KOPT-K1 (cell line): ENCODE data around the gene ESR2.

Experiments used
- H3K27ac ChIP-seq: fragments of 200-600 bp; sonication (generic); 2 replicates; pipeline ENCODE4 v1.5.1; 2016; ENCODE audit warnings: antibody characterized with exemption, mild to moderate bottlenecking, low read depth, low read length; ENCODE audit not compliant: poor library complexity, severe bottlenecking
- H3K36me3 ChIP-seq: fragments of 200-600 bp; sonication (generic); 2 replicates; pipeline ENCODE4 v1.5.1; 2017; ENCODE audit warnings: antibody characterized with exemption, mild to moderate bottlenecking, low read length, moderate library complexity; ENCODE audit not compliant: insufficient read depth
- H3K9me3 ChIP-seq: fragments of 200-600 bp; sonication (generic); 2 replicates; pipeline ENCODE4 v1.5.1; 2017; ENCODE audit warnings: antibody characterized with exemption, low read length, mild to moderate bottlenecking; ENCODE audit not compliant: insufficient read depth, poor library complexity, severe bottlenecking

Gene ESR2

DNA sequence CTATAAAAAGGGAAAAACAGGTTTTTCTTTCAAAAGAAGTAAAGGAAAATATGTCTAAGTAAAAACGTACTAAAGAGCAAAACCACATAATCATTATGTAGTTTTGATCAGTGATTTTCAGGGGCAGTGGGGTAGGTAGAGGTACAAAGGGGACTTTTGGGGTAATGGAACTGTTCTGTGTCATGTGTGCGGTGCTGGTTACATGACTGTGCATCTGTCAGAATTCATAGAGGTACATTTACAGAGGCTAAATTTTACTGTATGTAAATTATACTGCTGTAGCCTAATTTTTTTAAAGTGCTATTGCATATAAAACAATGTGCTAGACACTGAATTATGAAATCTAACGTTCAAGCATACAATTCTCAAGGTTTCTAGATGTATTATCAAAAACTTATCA, 2.0 kb downstream of the ESR2 start:
- Histone ChIP-seq H3K9me3 (no peaks in the 10 kb centered on the region), H3K36me3 (no peaks in the 10 kb centered on the region), H3K27ac (no peak overlapping the region)

GRCh38 chr14:64289571-64289970, 4.6 kb downstream of the ESR2 start:
- no peaks in the 10 kb centered on the region for H3K36me3 ChIP-seq
- no peaks in the 10 kb centered on the region for H3K9me3 ChIP-seq
- no peak overlapping the region for H3K27ac ChIP-seq

GRCh38 chr14:64281805-64282204, 12.4 kb downstream of the ESR2 start:
- Histone ChIP-seq H3K9me3 (no peaks in the 10 kb centered on the region), H3K27ac (no peak overlapping the region), H3K36me3 (no peaks in the 10 kb centered on the region)

DNA sequence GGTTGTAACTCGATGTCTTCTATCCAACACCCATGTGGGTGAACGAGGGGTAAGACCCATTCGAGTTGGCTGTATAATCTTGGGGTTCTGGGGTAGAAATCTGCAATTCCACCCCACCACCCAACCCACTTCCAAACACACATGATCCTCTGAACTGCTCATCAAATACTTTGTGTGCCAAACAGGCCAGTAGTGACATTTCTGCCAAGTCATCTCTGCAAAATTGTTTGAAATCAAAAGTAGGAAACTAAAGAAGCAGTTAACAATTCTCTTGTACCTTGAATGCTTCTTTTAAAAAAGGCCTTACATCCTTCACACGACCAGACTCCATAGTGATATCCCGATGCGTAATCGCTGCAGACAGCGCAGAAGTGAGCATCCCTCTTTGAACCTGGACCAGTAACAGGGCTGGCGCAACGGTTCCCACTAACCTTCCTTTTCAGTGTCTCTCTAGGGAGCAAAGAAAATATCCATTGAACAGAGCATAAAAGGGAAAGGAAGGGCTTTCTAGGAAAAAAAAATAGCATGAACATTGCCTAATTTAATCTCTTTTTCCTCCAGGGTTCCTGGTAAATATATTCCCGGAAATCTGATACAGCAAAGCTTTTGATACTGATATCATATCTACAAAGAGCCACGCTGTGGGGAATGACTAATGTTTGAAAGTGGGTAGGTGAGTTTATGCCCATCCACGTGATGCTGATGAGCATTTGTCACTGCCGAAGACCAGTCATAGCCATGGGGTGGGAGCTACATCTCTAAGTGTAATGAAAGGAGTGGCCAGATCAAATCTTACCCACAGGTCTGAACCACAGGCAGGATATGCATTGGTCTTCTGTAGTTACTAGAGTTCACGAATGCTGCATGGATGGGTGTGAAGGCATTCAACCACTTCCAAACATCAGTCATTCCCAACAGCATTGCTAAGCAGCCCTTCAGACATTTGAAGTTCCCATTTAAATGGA, 14.2 kb downstream of the ESR2 start:
- no peaks in the 10 kb centered on the region for H3K36me3 ChIP-seq
- H3K27ac ChIP-seq, result no peak overlapping the region
- no peaks in the 10 kb centered on the region for H3K9me3 ChIP-seq

DNA sequence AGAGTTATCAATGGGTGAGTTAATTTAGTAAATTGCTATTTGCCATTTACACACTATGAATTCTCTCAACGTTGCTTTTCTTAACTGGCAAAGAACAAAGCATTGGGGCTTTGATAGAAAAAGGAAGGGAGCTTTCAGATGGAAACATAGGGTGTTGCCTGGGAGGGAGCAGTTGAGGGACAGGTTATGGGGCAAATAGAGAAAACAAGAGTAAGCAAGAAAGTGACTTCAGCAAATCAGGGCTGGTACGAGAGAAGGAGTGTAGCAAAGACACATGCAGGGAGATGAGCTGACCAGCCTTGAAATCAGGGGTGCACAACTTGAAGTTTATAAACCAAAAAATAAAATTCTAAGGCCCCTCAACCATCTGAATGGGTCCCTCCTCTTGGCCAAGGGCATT, 15.7 kb downstream of the ESR2 start:
- H3K9me3 ChIP-seq, result peaks cover 5% of the 10 kb centered on the region
- no peak overlapping the region for H3K27ac ChIP-seq
- H3K36me3 ChIP-seq, result no peaks in the 10 kb centered on the region

- H3K27ac ChIP-seq, result no peak overlapping the region
- H3K9me3 ChIP-seq, result peaks cover 7% of the 10 kb centered on the region
- no peaks in the 10 kb centered on the region for H3K36me3 ChIP-seq
Observed at GRCh38 chr14:64272019-64272418, 22.2 kb downstream of the ESR2 start.

DNA sequence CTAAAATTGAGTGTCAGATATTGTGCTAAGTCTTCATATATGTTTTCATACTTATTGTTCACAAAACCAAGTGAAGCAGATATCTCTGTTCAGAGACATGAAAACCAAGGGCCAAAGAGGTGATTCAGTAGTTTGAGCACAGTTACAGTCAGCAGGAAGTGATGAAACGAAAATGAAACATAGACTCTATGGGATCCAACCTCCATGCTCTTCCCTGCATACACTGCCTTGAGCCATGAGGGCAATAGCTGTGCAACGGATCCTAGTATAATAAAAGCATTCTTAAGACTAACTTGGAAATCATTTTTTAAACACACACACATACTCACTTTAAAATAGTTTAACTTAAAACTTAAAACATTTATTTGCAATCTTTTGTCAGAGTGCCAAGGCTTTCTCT, 27.9 kb downstream of the ESR2 start:
- no peaks in the 10 kb centered on the region for H3K9me3 ChIP-seq
- no peak overlapping the region for H3K27ac ChIP-seq
- no peaks in the 10 kb centered on the region for H3K36me3 ChIP-seq

GRCh38 chr14:64265222-64265621, 28.9 kb downstream of the ESR2 start:
- H3K9me3 ChIP-seq, result no peaks in the 10 kb centered on the region
- no peak overlapping the region for H3K27ac ChIP-seq
- no peaks in the 10 kb centered on the region for H3K36me3 ChIP-seq

DNA sequence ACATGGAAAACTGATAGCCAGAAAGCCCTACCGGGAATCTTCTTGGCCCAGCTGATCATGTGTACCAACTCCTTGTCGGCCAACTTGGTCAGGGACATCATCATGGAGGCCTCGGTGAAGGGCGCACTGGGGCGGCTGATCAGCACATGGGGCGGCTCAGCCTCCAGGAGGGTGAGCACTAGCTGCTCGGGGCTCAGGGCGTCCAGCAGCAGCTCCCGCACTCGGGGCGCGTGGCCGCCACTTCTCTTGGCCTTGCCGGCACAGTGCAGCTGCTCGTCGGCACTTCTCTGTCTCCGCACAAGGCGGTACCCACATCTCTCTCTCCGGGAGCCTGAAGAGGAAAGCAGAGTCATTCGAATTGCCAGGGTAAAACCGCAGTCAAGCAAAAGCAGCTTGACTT, 33.8 kb downstream of the ESR2 start:
- Histone ChIP-seq H3K27ac (no peak overlapping the region), H3K36me3 (no peaks in the 10 kb centered on the region), H3K9me3 (no peaks in the 10 kb centered on the region)

GRCh38 chr14:64255756-64256155, 38.4 kb downstream of the ESR2 start:
- Histone ChIP-seq H3K36me3 (no peaks in the 10 kb centered on the region), H3K9me3 (no peaks in the 10 kb centered on the region), H3K27ac (no peak overlapping the region)

DNA sequence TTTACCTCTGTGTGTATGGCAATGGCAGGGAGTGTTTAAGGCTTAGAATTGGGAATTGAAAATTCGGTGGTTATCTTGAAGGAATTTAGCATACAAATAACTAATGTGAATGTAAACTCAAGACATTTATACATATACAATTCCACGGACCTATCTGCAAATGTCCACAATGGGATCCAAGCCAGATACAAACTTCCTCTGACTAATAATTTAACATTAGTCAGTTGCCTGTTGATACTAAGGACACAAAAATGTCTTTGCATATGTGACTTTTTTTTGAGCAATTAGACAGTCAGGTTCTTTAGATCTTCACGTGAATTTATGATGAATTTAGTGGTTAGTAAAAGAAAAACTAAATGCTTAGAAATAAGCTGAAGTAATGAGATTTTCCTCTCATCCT, 40.5 kb downstream of the ESR2 start:
- no peak overlapping the region for H3K27ac ChIP-seq
- H3K9me3 ChIP-seq, result no peaks in the 10 kb centered on the region
- no peaks in the 10 kb centered on the region for H3K36me3 ChIP-seq

GRCh38 chr14:64249363-64249762, 44.8 kb downstream of the ESR2 start:
- Histone ChIP-seq H3K36me3 (no peaks in the 10 kb centered on the region), H3K9me3 (no peaks in the 10 kb centered on the region), H3K27ac (no peak overlapping the region)

DNA sequence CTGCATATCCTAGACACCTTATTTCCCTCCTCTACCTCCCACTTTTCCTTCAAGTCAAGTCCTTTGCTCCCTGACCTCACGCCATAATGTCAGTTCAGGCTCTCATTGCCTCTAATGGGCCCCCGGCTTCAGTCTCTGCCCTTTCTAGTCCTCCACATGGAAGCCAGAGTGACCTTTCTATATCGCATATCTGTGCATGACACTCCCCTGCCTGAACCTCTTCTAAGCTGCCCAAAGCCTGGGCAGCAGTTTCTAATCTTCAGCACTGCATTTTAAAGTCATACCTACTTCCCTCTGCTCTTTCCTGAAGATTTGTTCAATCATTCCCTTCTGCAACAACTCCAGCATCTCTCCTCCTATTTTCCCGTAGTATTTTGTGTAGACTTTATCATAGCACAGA, 45.5 kb downstream of the ESR2 start:
- H3K27ac ChIP-seq, result no peak overlapping the region
- no peaks in the 10 kb centered on the region for H3K36me3 ChIP-seq
- H3K9me3 ChIP-seq, result no peaks in the 10 kb centered on the region

GRCh38 chr14:64247195-64247594, 47.0 kb downstream of the ESR2 start:
- no peak overlapping the region for H3K27ac ChIP-seq
- H3K36me3 ChIP-seq, result no peaks in the 10 kb centered on the region
- no peaks in the 10 kb centered on the region for H3K9me3 ChIP-seq

GRCh38 chr14:64246688-64247087, 47.5 kb downstream of the ESR2 start:
- Histone ChIP-seq H3K27ac (no peak overlapping the region), H3K36me3 (no peaks in the 10 kb centered on the region), H3K9me3 (no peaks in the 10 kb centered on the region)

DNA sequence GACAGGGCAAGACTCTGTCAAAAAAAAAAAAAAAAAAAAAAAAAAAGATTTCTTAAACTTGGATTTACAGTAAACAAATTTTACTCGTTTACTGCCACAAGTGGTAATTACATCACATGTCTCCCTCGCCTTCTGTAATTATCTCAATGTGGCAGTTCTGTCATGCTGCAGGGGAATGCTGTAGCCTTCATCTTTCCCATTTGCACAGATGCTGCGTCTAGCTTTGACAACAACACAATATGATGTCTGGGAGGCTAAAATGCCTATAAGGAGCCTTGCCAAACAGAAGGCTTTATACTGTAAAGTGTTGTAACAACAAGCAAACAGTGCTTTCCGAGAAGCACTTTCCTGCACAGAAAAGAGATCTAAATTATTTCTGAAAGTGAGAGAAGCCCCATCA, 48.7 kb downstream of the ESR2 start:
- no peaks in the 10 kb centered on the region for H3K9me3 ChIP-seq
- no peaks in the 10 kb centered on the region for H3K36me3 ChIP-seq
- no peak overlapping the region for H3K27ac ChIP-seq
